GM21825 (cell line): ENCODE results near the gene NTN1.

Source experiments
- ATAC-seq: cut with Tn5 transposase; IDR thresholded peaks from one replicate; pipeline ENCODE4 v1.9.1; 2021; ENCODE audit warnings: mild to moderate bottlenecking, moderate library complexity; ENCODE audit not compliant: unreplicated experiment

Gene NTN1

DNA sequence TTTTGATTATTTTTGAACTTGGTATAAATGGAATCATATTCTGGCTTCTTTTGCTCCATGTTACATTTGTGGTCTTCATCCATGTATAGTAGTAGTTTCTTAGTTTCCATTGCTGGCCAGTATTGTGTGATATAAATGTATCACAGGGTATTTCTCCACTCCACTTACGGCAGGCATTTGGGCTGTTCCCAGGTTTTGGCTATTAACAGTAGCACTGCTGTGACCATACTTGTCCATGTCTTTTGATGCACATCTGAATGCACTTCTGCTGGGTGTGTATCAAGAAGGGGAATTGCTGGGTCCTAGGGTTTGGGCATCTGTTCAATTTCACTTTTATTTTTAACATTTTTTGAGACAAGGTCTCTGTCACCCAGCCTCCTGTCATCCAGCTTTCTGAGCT lies 13.9 kb downstream of the NTN1 start:
- no peak for ATAC-seq

DNA sequence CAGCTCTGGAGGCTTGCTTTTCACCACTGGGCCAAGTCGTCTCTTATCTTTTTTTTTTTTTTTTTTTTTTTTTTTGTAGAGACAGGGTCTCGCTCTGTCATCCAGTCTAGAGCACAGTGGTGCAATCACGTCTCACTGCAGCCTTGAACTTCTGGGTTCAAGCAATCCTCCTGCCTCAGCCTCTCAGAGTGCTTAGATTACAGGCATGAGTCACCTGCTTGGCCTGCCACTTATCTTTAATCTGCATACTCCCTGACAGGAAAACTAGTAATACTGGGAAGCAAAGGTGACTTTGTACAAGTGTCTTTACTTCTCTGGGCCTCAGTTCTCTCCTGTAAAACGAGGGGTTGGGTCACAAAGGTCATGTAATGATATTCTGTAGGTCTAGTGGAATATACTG lies 15.0 kb downstream of the NTN1 start:
- ATAC-seq: no peak

DNA sequence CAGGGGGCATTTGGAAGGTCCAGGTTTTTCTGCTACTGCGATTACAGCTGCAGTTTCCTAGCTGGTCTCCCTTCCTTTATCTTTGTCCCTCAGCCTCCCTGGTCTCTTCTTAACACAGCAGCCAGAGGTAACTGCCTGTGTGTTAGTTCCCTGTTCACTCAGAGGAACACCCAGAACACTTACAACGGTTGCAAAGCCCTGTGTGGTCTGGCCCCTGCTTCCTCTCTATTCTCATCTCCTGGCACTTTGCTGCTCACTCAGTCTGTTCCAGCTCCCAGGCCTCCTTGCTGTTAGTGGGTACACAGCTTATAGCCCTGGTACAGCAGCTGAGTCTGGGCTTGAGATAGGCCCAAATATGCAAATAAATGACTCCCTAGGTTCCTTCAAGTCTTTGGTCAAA lies 16.4 kb downstream of the NTN1 start:
- ATAC-seq: no peak

DNA sequence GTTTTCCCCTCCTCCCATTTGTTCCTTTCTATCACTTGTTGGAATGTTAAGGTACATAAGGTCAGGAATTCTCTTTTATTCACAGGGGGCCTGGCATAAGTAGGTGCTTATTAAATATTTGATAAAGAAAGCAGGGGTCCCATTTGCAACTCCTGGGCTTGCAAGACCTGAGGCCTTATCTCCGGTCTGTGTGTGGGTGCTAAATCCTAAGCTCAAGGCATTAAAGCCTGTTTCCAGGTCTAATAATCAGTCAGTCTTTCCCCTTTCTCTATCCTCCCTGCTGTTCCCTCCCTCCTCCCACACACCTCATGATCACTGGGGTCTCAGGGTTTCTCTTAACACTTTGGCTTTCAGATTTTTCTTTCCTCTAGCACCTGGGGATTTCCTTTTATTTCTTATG lies 17.1 kb downstream of the NTN1 start:
- no peak for ATAC-seq

DNA sequence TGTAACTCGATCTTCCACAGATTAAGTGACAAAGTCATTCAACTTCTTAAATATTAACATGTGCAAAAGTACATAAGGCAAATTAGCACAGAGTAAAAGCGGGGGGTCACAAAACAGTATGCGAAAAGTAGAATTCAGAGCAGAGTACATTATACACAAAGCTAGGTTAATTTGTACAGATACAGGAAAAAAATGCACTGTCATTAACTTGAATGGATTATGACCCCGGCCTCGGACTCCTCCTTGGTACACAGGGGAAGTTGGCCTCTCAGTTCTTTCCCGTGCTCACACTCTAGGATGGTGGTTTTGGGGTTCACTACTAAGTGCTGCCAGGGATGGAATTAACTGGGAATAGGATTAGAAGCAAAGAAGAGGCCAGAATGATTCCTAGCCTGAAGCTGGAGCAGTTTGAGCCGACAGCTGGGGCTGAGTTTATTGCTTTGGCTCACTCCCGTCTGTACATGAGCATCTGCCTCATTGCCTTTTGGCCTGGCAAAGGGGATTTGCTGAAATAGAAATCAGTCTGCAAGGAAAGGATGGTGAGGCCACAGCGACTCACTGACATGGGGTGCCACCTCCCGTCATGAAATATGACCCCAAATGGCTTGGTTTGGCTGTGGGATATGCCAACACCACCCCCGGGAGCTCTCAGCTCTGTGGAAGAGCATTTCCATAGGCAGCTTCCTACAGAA lies 23.6 kb downstream of the NTN1 start:
- no peak for ATAC-seq

DNA sequence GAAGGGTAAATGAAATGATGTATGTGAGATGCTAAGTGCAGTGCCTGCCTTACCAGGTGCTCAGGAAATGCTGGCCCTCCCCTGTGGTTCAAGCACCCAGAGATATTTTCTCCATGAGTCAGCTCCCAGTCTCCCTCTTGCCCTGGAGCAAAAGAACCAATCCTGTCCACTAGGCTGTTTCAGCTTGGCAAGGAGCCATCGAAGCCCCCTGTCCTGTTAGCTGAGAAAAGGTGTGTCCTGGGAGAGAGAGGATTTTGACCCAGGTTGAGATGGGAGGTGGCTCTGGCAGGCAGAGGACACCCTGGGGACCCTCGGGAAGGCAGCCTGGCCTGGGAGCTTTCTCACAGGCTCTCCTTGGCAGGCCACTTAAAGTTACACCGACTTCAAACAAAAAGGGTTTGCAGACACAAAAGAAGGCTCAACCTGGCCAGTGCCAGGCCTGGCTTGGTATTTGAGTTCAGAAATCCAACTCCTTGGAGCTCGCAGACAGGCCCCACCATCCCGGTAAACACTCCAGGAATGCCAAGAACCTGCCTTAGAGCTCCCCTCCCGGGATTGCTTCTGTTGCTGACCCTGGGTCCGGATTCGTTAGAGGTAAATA lies 29.6 kb downstream of the NTN1 start:
- no peak for ATAC-seq

DNA sequence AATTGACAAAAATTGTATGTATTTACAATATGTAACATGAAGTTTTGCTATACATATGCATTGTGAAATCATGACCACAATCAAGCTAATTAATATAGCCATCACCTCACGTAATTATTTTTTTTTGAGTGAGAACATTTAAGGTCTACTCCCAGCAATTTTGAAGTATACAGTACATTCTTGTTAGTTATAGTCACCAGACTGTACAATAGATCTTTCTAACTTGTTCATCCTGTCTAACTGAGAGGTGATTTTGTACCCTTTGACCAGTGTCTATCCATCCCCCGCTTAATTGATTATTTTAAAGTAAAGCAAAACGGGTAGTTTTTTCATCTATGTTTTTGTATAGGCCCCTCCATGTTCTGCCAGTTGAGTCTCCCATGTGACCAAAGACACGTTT lies 30.3 kb downstream of the NTN1 start:
- ATAC-seq: no peak

DNA sequence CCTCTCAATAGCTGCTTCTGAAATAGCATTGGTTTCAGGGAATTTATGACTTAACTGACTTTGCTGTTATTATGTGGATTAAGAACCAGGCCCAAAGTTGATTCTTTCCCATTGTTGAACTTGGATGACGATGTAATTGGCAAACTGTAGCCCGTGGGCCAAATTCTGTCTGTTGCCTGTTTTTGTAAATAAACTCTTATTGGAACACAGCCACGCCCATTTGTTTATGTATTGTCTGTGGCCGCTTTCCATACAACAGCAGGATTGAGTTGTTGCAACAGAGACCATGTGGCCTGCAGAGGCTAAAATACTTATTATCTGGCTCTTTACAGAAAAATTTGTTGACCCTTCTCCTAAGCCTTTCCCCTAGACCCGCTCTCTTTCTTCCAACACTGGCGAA lies 31.6 kb downstream of the NTN1 start:
- ATAC-seq: no peak

DNA sequence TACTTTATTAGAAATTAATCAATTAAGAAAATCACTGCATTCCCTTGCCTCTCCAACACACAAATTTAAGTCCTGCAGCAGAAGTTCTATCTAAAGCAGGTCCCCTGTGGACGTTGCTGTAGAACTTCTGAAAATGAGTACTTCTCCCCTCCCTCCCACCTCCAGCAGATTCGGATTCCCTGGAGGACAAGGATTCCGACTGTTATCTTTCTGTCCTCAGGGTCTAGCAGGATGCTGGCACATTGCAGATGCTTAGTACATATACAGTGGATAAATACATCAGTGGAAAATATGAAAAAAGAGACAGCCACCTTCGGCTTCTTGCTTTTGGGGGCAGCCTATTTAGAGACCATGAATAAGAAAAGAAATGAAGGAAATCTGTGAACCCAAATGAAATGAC lies 32.1 kb downstream of the NTN1 start:
- no peak for ATAC-seq

DNA sequence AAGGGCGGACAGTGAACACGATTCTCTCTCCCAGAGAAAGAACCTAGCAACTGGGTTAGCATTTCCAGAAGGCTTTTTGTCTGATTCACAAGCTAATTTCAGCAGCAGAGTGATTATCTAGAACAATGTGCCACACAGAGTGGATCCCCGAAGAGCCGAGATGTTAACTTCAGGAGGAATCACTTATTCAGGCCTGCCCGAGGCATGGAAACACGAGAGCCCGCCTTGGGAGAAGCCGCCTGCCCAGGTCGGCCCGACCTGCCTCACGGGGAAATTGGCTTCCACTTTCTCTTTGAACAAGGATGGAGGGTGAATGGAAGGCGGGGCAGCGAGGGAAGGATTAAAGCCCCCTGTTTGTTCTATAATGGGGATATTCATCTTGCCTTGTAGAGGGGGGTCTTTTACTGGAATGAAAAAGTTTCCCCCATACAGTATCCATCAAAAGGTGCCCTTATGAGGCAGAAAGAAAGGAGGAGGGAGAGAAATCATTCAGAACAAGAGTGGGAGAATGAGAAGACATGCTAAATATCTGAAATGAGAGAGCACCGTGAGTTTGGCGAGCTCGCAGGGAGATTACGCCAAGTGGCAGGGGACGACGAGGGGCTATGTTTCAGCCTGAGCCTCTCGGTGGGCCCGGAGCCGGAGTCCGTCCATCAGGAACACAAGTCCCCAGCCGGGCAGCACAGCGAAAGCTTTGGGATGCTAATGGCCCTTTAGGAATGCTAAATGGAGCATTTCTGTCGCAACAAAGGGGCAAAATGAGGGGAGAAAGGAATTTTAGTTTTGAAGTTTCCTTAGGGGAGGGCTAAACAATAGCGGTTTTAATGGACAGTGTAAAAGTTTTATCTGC lies 33.0 kb downstream of the NTN1 start:
- no peak for ATAC-seq

DNA sequence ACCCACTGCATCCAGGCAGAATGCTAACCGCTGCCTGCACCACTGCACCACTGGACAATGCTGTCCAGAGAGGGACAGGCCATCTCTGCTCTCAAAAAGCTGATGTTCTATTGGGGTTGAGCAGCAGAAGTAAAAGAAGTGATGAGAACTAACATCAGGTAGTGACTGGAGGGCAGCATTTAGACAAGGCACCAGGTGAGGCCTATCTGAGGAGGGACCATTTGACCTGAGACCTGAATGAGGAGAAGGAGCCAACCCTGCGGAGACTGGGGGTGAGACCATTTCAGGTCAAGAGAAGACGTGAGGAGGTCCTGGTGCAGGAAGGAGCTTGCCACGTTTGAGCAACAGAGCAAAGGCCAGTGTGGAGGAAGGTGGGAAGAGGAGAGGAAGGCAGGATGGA lies 34.0 kb downstream of the NTN1 start:
- no peak for ATAC-seq

DNA sequence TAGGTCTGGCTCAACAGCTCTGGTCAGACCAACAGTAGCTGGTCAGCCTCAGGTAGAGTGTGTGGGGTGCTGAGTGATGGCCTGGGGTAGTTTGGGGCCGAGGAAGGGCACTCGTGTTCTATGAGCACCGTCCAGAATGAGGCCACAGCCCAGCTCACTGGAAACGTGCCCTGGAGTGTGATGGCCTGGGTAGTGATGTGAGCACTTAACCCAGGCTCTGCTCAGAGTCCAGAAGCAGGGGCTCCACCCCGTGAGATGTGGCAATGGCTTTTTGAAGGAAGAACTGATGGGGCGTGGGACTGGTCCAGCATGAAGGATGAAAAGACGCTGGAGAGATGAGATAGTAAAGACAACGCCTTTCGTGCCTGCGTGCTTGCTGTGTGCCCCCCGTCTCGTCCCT lies 35.3 kb downstream of the NTN1 start:
- ATAC-seq: no peak

DNA sequence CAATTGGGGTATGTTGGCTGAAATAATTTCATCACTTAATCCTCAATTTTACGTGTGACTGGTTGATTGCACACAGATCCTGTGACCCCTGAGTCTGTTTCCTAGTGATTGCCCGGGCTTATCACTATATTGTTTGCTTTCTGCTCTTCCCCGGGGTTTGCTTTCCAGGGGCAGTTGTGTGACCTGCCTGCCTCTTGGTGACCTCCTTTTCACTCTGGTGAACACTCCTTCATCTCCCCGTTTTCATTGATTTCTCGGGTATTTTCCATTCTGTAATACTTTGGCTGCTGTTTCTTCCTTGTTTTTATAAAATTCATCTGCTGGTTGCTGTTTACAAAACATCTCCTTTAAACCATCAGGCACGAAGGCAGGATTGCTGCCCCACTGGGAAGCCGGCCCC lies 36.0 kb downstream of the NTN1 start:
- no peak for ATAC-seq

DNA sequence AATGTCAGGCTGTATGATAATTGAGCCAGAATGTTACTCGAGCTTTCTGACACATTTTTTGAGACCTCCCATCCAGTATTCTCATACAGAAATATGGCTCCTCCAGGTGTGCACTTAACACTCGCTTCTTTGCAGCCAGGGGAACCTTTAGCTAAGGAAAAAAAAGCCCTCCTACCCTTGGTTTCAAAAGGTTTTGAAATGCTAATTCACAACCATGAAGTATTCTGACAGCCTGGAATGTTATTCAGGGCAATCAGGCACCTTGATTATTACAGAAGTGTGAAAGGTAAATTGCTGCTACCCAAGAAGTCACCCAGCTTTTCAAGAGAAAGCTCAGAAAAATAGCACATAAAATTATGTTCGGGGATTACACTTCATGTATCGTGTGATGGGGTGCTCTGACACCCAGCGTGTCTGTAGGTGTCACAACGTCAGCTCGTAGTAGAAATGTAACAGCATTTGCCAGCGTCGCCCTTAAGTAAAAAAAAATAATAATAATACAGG lies 41.1 kb downstream of the NTN1 start:
- no peak for ATAC-seq

DNA sequence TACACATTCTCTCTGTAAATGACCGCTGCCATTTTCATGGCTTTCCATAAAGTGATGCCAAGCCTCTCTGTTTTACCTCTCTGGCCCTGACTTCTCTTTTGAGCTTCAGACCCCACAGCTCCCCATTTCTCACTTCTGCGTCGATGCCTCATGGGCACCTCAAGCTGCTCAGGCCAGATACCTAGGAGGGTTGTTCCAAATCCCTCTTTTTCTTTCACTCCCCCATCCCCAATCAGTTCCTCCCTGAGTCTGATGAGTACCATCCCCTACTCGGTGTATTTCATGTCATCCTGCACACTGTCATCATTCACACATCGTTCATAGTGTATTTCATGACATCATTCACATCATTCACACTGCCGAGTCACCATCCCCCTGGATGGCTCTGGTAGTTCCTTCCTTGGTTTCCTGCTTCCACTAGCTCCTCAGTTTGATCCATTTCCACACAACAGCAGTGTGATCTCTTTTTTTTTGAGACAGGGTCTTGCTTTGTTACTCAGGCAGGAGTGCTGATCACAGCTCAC lies 43.1 kb downstream of the NTN1 start:
- ATAC-seq: no peak

DNA sequence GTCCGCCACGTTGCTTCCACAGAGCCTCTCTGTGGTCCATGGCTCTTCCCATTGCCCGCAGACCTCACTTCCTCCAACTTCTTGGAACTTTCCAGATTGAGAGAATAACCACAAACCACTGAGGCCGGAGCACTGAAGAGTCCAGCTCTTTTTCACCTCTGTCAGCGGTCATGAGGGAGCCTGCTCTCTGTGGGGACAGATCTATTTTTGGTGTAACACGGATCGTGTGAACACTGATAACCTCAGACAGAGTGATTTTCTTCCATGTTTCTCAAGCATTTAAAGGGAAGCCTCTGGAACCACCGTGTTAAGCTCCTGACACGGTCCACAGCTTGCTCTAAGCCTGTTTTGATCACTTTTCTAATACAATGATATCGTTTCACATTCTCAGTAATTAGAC lies 49.7 kb downstream of the NTN1 start:
- no peak for ATAC-seq

DNA sequence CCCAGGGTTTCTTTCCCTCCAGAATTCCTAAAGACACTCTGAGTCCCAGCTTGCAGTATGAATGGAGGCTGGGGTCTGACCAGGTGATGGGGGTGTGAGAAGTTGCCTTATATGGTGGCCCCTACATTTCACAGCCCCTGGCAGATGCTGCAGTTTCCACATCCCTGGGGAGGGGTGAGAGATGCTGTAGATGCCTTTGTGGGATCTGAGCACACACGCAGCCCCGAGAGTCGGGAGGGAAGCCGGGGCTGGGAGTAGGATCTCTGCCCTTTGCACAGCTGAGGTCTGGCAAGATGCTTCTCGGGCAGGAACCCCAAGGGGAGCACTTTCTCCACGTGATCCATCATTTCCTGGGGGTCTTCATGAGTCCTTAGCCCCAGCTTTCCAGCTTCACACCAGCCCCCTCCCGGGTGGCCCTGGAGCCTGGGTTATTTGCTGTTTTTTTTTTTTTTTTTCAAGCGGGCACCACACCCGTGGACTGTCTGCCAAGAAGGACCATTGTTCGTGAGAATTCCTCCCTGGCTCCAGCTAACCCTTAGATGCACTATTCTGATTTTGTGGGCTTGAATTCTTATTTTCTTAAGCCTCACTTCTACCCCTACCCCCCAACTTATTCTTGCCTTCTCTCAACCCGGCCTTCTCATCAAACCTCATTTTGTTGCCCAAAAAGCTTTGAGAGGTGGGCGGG lies 50.6 kb downstream of the NTN1 start:
- no peak for ATAC-seq

DNA sequence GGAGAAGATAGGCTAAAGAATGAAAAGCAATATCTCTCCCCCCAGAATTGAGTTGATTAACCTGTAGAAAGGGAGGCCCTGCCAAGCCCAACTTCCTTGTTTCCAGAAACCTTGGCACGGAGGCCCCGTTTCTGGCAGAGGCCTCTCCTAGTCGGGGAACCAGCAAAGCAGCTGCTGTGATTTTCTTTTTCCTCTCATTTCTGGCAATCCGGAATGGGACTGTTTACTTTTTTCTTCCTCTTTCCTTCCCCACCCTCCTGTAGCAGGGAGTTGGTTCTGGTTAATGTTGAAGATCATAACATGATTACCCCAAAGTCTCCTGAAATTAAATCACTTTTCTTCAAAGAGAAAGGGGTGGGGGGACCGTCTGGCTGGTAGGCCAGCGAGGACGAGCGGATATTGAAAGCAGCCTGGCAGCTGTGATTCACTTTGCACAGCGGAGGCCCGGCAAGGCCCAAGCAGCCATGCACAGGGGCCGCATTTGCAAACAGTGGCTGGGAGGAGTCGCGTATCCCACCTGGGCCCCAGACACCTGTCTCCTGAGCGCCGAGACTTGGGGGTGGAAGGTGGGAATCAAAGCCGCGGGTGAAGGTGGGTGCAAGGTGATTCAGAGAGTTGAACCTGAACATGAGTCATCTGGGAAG lies 51.5 kb downstream of the NTN1 start:
- no peak for ATAC-seq

DNA sequence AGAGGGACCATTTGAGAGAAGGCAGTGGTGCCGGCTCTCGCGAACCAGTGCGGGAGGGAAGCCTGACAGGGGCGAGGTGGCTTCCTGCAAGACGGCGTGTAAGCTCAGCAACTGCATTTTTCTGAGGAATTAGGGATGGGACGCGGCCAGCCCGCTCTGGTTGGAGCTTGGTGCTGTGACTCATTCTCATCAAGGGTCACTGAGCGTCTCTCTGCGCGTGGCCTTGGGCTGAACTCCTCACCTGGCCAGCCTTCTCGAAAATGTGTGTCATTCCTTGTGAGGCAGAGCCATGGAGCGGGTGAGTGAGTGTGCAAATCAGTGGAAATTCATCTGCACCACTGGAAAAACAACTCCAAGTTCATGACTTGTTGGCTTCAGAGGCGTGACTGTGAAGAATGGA lies 52.8 kb downstream of the NTN1 start:
- no peak for ATAC-seq

DNA sequence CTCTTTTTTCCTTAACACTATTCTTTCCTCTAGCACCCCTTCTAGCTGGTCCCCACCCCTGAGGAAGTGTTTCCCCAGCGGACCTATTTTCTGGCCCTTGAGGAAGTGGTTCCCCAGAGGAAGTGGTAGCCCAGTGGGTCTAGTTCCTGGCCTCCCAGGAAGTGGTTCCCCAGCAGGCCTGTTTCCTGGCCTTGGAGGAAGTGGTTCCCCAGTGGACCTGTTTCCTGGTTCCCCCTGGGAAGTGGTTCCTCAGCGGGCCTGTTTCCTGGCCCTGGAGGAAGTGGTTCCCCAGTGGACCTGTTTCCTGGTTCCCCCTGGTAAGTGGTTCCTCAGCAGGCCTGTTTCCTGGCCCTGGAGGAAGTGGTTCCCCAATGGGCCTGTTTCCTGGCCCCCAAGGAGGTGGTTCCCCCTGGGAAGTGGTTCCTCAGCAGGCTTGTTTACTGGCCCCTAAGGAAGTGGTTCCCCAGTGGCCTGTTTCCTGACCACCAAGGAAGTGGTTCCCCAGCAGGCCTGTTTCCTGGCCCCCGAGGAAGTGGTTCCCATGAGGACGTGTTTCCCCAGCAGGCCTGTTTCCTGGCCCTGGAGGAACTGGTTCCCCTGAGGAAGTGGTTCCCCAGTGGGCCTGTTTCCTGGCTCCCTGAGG lies 58.3 kb downstream of the NTN1 start:
- ATAC-seq: no peak
